Naive thymus-derived CD8-positive, alpha-beta T cell (primary cell): ENCODE data around the gene CAMK2D. TPM values are rescaled to one million over a fixed set of nuclear protein-coding genes. Genes with fewer than 3 reads are reported as not detected.
A peak's percentile ranks its signal among the peaks of the same experiment; 100 is the strongest.

Experiments used
- ATAC-seq, 2 donors: fragments of 150-1000 bp; cut with Tn5 transposase in 1 of 2; sonication (Bioruptor Pico), chemical (Tn5 transposase) in 1 of 2; 1 replicate in 1 of 2; 2 replicates in 1 of 2; pipeline ENCODE4 v1.10.0; 2021; ENCODE audit warnings: mild to moderate bottlenecking in 2 of 2, moderate library complexity in 2 of 2
- POLR2A ChIA-PET: fragments of 350-600 bp; sonication (Branson Sonifier 250); formaldehyde crosslinking; loops from one replicate; lab custom pipeline; 2021; ENCODE audit warnings: antibody characterized with exemption; lab: Charles Lee
- DNase-seq, 10 donors: peaks; one replicate each; pipeline versions ENCODE4 v3.0.0 to v3.0.0-alpha.2; 2020 to 2022
- H3K27ac Mint-ChIP-seq, 10 donors: one replicate each; pipeline ENCODE4 v1.8.0; 2020 to 2022; ENCODE audit warnings: mild to moderate bottlenecking in 10 of 10, mixed read lengths in 10 of 10, moderate library complexity in 4 of 10, inconsistent platforms in 1 of 10
- H3K27me3 Mint-ChIP-seq, 5 donors: one replicate each; pipeline ENCODE4 v1.8.0; 2021 to 2022; ENCODE audit warnings: mixed read lengths in 5 of 5
- H3K36me3 Mint-ChIP-seq, 3 donors: one replicate each; pipeline ENCODE4 v1.8.0; 2020 to 2022; ENCODE audit warnings: mixed read lengths in 3 of 3, mild to moderate bottlenecking in 2 of 3, inconsistent platforms in 1 of 3
- H3K4me1 Mint-ChIP-seq, 4 donors: one replicate each; pipeline ENCODE4 v1.8.0; 2021 to 2022; ENCODE audit warnings: mixed read lengths in 4 of 4
- H3K4me3 Mint-ChIP-seq, 10 donors: one replicate each; pipeline ENCODE4 v1.8.0; 2020 to 2022; ENCODE audit warnings: mild to moderate bottlenecking in 10 of 10, mixed read lengths in 10 of 10, moderate library complexity in 6 of 10, inconsistent platforms in 1 of 10
- H3K9me3 Mint-ChIP-seq, 9 donors: one replicate each; pipeline ENCODE4 v1.8.0; 2020 to 2022; ENCODE audit warnings: mixed read lengths in 9 of 9, mild to moderate bottlenecking in 3 of 9, inconsistent platforms in 1 of 9, moderate library complexity in 1 of 9
- polyA plus RNA-seq, 3 donors: library from polyadenylated mRNA; unstranded; fragments of 300-500 nt; fragmentation: Illumina TruSeq; gene quantifications; one replicate each; pipeline ENCODE4 v1.2.3, GENCODE V29; 2021
- total RNA-seq, 8 experiments: library from RNA in 2 of 8; stranded (reverse) in 2 of 8; gene quantifications; one replicate each; pipeline ENCODE4 v1.2.3 and lab custom pipeline; 2021 to 2026

Gene CAMK2D
- total and polyA plus RNA-seq, 5 experiments from 2014 or later: 10.4 to 40.8 (median 12.0) TPM

DNA sequence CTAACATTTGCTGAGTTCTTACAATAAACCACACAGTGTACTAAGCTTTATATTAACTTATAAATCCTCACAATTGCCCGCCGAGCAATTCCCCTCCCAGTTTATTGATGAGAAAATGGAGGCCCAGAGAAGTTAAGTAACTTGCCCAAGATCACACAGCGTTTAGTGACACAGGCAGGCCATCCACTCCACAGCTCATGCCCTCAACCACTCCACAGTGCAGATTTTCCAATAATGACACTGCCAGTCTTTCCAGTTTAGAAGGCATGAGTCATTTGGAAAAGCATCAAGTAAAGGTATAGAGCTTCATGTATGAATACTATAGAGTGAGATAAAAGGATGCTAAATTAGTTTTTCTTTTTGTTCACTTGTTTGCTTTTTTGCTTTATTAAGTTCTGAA, 208.5 kb downstream of the CAMK2D start:
- Mint-ChIP-seq H3K4me3 (no peak overlapping the region), H3K36me3 (peaks cover 0 to 13% (median 9%) of the 10 kb centered on the region in 3 donors), H3K27ac (peak overlapping the region in 1 of 10 donors; percentile 68), H3K27me3 (no peaks in the 10 kb centered on the region), H3K9me3 (no peaks in the 10 kb centered on the region), H3K4me1 (peaks cover 5 to 22% (median 10%) of the 10 kb centered on the region in 4 donors)
- POLR2A ChIA-PET: no interaction called here
- no peak for ATAC-seq
- no peak for DNase-seq

DNA sequence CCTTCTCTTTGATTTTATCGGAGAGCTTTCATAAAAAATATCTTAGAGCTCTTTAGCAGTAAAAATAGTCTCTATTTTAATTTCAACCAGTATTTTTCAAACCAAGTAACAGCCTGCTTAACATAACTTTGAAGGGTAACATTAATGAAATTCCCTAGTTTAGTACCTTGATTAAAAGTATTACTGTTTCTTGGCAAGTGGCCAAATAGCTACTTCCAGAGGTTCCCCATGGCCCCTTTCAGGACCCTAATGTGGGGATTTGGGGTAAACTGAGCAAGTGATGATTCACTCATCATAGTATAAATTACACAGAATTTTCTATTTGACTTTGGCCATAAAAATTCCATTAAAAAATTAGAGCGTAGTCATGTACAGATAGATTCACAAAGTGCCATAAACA, 211.0 kb downstream of the CAMK2D start:
- H3K36me3 Mint-ChIP-seq: peaks cover 0 to 13% (median 10%) of the 10 kb centered on the region in 3 donors

DNA sequence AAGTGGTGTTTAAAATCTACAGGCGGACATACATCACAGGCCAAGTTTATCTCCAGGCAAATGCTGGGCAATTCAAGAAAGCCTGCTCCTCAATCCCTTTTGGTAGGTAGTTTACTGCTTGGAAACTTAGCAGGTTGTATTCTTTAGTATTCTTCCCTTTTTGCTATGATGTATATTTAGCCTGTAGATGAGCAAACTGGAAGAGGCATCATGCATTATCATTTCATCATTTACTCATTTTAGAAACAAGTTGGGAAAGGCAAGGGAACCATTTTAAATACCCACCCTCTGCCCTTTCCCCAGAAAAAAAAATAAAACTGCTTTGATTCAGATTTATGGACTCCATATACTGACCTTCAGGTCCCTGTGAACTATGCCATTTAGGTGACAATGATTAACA, 213.2 kb downstream of the CAMK2D start:
- ATAC-seq: no peak
- Mint-ChIP-seq H3K36me3 (peaks cover 0 to 15% (median 10%) of the 10 kb centered on the region in 3 donors), H3K27me3 (no peaks in the 10 kb centered on the region), H3K27ac (peak overlapping the region in 7 of 10 donors; percentile 29 to 83 (median 70)), H3K9me3 (no peaks in the 10 kb centered on the region), H3K4me1 (peaks cover 0 to 20% (median 11%) of the 10 kb centered on the region in 4 donors), H3K4me3 (no peak overlapping the region)
- POLR2A ChIA-PET: interaction anchor here (1.2 to 1.8 kb wide), 3 partner anchors 213 to 358 kb away, joined by 3 to 9 read pairs (median 7); partner anchors contain the start of gene CAMK2D
- no peak for DNase-seq

More for the DNA sequence above, 211.0 kb downstream of the CAMK2D start:
- ATAC-seq: no peak
- Mint-ChIP-seq H3K27me3 (no peaks in the 10 kb centered on the region), H3K4me3 (no peak overlapping the region), H3K9me3 (no peaks in the 10 kb centered on the region), H3K27ac (peak overlapping the region in 5 of 10 donors; percentile 22 to 70 (median 53)), H3K4me1 (peaks cover 0 to 20% (median 11%) of the 10 kb centered on the region in 4 donors)
- DNase-seq: no peak
- POLR2A ChIA-PET: no interaction called here

DNA sequence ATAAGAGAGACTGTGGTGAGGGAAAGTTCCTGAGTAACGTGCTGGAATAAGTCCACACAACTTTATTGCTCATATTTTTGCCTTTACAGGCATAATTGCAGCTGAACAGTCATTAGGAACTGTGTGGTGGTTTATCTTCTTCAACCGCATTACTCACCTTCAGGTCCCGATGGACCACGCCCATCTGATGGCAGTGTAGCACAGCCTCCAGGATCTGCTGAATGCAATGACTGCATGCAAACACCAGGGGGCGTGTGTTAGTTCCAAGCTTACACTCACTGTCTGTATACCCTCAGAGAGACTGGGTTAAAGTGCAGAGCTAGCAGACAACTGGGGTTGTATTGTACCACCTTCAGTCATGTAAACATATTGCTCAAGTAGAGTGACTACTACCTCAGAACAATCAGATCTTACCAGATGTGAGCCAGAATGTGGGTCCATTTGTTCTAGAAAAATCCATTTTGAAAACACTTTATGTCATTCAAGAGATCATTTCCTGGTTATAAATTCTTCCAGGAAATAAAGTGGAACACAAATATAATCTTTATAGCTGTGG, 214.0 kb downstream of the CAMK2D start:
- peak; percentile 97 to 100 for ATAC-seq
- H3K36me3 Mint-ChIP-seq: peaks cover 4 to 21% (median 10%) of the 10 kb centered on the region in 3 donors
- peak overlapping the region in 2 of 10 donors; percentile 3 to 55 for H3K4me3 Mint-ChIP-seq
- H3K4me1 Mint-ChIP-seq: peaks cover 3 to 20% (median 11%) of the 10 kb centered on the region in 4 donors
- H3K9me3 Mint-ChIP-seq: no peaks in the 10 kb centered on the region
- H3K27me3 Mint-ChIP-seq: no peaks in the 10 kb centered on the region
- POLR2A ChIA-PET: interaction anchor here (0.9 to 1.8 kb wide), 4 partner anchors 89 to 359 kb away, joined by 3 to 9 read pairs (median 6); partner anchors contain the start of gene CAMK2D
- DNase-seq: peak; percentile 65 to 93 (median 82)
- peak overlapping the region in 9 of 10 donors; percentile 25 to 83 (median 64) for H3K27ac Mint-ChIP-seq

DNA sequence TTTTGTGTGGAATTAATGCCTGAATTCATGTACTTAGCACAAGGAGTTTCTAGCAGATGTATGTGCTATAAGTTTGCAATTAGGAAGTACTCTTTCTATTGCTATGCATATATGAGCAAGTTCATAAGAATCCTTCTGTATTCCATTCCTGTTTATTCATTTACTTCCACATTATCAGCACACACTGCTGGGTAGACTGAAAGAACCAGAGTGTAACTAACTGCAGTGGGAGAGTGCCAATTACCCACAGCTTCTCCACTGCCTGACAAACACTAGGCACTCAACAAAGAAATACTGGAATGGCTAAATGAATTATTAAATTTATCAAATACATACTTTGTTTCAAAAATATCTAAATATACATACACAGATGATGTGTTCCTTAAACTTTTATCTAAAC, 219.6 kb downstream of the CAMK2D start:
- Mint-ChIP-seq H3K4me3 (no peak overlapping the region), H3K9me3 (no peaks in the 10 kb centered on the region), H3K27ac (no peak overlapping the region), H3K36me3 (peaks cover 5 to 25% (median 6%) of the 10 kb centered on the region in 3 donors), H3K4me1 (peaks cover 0 to 3% (median under 1%) of the 10 kb centered on the region in 4 donors), H3K27me3 (no peaks in the 10 kb centered on the region)
- POLR2A ChIA-PET: no interaction called here
- DNase-seq: no peak
- ATAC-seq: no peak

GRCh38 chr4:113540859-113541258, 220.7 kb downstream of the CAMK2D start:
- DNase-seq (no peak), ATAC-seq (no peak)
- Mint-ChIP-seq H3K4me3 (no peak overlapping the region), H3K4me1 (peaks cover 0 to 5% (median under 1%) of the 10 kb centered on the region in 4 donors), H3K9me3 (no peaks in the 10 kb centered on the region), H3K27ac (no peak overlapping the region), H3K27me3 (no peaks in the 10 kb centered on the region), H3K36me3 (peaks cover 4 to 31% (median 5%) of the 10 kb centered on the region in 3 donors)
- POLR2A ChIA-PET: no interaction called here

GRCh38 chr4:113539408-113539807, 222.1 kb downstream of the CAMK2D start:
- Mint-ChIP-seq H3K9me3 (no peaks in the 10 kb centered on the region), H3K4me1 (peaks cover 0 to 8% (median under 1%) of the 10 kb centered on the region in 4 donors), H3K27me3 (no peaks in the 10 kb centered on the region), H3K36me3 (peaks cover 2 to 45% (median 5%) of the 10 kb centered on the region in 3 donors), H3K27ac (no peak overlapping the region), H3K4me3 (no peak overlapping the region)
- no peak for ATAC-seq
- DNase-seq: no peak
- POLR2A ChIA-PET: no interaction called here

GRCh38 chr4:113537628-113538027, 223.9 kb downstream of the CAMK2D start:
- peak overlapping the region in 1 of 10 donors; percentile 4 for H3K4me3 Mint-ChIP-seq
- POLR2A ChIA-PET: no interaction called here

DNA sequence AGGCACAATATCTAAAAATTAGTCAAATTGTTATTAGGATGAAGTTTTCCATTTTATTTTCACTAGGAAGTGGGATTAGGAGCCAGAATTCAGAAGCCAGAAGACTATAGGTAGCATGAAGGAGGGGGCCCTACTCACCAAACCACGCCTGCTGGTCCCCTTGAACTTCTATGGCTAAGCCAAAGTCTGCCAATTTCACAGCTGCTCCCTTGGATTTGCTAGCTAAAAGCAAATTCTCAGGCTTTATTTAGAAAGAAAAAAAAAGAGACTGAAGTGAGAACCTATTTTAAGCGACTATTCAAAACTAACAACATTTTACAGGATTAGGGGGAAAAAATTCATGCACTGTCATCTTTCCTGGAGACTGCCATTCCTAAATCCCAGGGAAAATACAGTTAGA, 224.3 kb downstream of the CAMK2D start:
- Mint-ChIP-seq H3K4me3 (peak overlapping the region in 1 of 10 donors; percentile 4), H3K4me1 (peaks cover 0 to 5% (median under 1%) of the 10 kb centered on the region in 4 donors), H3K27ac (peak overlapping the region in 1 of 10 donors; percentile 51), H3K9me3 (no peaks in the 10 kb centered on the region), H3K27me3 (no peaks in the 10 kb centered on the region), H3K36me3 (peaks cover 0 to 53% (median 9%) of the 10 kb centered on the region in 3 donors)
- POLR2A ChIA-PET: no interaction called here
- ATAC-seq (no peak), DNase-seq (no peak)

More at GRCh38 chr4:113537628-113538027, 223.9 kb downstream of the CAMK2D start:
- Mint-ChIP-seq H3K4me1 (peaks cover 0 to 6% (median under 1%) of the 10 kb centered on the region in 4 donors), H3K27me3 (no peaks in the 10 kb centered on the region), H3K27ac (peak overlapping the region in 1 of 10 donors; percentile 51), H3K9me3 (no peaks in the 10 kb centered on the region), H3K36me3 (peaks cover 2 to 50% (median 9%) of the 10 kb centered on the region in 3 donors)
- no peak for ATAC-seq
- no peak for DNase-seq

GRCh38 chr4:113534711-113535110, 226.8 kb downstream of the CAMK2D start:
- Mint-ChIP-seq H3K9me3 (no peaks in the 10 kb centered on the region), H3K27ac (no peak overlapping the region), H3K4me1 (peaks cover 0 to 5% (median under 1%) of the 10 kb centered on the region in 4 donors), H3K27me3 (no peaks in the 10 kb centered on the region), H3K4me3 (no peak overlapping the region), H3K36me3 (peaks cover 6 to 66% (median 15%) of the 10 kb centered on the region in 3 donors)
- DNase-seq (no peak), ATAC-seq (no peak)
- POLR2A ChIA-PET: no interaction called here

DNA sequence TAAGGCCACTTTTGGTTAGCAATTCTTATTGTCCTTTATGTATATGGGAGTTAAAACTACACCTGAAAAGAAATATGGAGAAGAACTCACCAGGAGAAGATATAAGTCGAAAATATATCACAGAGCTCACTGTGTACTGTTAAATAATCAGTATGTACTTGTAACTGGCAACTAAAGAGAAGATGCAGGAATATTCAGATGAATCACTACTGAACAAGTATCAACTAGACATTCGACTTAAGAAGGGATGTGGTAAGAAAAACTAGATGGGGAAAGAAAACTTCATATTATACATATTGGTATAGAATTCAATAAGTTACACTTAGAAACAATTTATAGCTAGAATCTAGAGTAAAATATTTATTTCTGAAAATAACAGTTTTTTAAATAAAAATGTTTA, 230.0 kb downstream of the CAMK2D start:
- DNase-seq (no peak), ATAC-seq (no peak)
- Mint-ChIP-seq H3K36me3 (peaks cover 6 to 80% (median 32%) of the 10 kb centered on the region in 3 donors), H3K27ac (no peak overlapping the region), H3K27me3 (no peaks in the 10 kb centered on the region), H3K4me3 (no peak overlapping the region), H3K9me3 (no peaks in the 10 kb centered on the region), H3K4me1 (peaks cover 0 to 5% (median under 1%) of the 10 kb centered on the region in 4 donors)
- POLR2A ChIA-PET: no interaction called here

- Mint-ChIP-seq H3K27ac (peak overlapping the region in 1 of 10 donors; percentile 4), H3K36me3 (peaks cover 16 to 78% (median 44%) of the 10 kb centered on the region in 3 donors), H3K4me1 (no peaks in the 10 kb centered on the region), H3K9me3 (no peaks in the 10 kb centered on the region), H3K4me3 (no peak overlapping the region), H3K27me3 (no peaks in the 10 kb centered on the region)
- POLR2A ChIA-PET: no interaction called here
- DNase-seq (no peak), ATAC-seq (no peak)
Observed at GRCh38 chr4:113528395-113528794, 233.1 kb downstream of the CAMK2D start.

DNA sequence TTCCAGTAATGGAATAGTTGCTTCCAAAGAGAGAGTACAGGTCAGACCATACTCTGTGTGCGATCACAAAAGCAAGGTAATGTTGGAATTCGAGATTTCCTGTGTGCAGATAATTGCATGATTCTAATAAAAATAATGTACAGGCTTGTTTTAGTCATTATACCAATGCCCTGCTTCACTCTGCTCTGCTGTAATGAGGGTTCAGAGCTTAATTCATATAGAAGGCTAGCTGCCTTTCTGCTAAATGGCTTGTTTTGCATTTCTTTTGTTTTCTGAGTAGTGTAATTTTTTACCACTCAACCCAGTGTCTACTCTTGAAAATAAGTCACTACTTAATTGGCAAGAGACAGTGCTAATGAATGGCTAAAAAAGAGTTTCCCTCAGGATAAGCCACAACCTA, 236.0 kb downstream of the CAMK2D start:
- POLR2A ChIA-PET: no interaction called here
- Mint-ChIP-seq H3K4me1 (peaks cover 0 to 4% (median 0%) of the 10 kb centered on the region in 4 donors), H3K27me3 (no peaks in the 10 kb centered on the region), H3K9me3 (no peaks in the 10 kb centered on the region), H3K36me3 (peaks cover 14 to 69% (median 53%) of the 10 kb centered on the region in 3 donors), H3K4me3 (no peak overlapping the region), H3K27ac (no peak overlapping the region)
- DNase-seq (no peak), ATAC-seq (no peak)
